Measurements from ENCODE around the gene NLGN1. TPM values are rescaled to one million over a fixed set of nuclear protein-coding genes. Genes with fewer than 3 reads are reported as not detected.

The NLGN1 gene
- total and polyA plus RNA-seq, 9 of the 15 experiments (the other 6 are each of a cell fraction or from before 2014, with no cell fraction given), result under 0.01 to 0.01 TPM; not detected in 7

DNA sequence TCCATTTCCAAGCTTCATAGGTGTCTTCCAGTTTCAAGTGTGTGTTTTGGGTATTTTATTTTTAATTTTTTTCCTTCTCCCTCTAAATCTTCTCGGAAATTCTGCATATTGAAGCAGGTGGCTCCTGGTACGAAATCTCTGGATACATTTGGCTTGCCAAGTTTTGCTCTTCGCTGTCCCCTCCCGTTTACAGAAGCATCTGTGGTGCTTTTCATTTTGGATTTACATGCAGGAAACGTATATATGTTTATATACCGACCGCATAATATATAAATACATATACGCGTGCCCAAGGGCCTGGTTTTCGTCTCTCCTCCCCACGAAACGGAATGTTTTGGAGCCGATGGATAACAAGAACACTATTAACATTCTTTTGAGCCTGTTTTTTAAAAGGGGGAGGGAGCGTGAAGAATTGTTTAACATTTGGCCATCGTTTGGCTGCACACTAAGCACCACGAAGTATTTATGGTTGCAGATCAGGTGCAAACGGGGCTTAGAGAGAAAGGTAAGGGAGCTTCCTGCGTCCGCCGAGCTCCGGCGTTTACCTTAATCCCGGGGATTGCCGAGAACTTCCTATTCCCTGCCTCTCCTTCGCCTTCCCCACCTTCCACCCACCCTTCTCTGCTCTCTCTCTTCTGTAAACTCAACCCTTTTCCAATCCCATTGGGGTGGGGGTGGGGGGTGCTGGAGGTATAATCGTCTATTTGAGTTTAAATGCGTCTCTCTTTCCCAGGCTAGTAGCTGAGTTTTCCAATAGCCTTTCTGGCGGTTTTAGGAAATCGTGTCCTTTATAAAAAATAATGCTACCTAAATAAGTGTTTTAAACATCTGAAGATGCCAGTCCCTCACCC lies 1.1 kb upstream of the NLGN1 start (continued):
- TF ChIP-seq, protein P1, sequence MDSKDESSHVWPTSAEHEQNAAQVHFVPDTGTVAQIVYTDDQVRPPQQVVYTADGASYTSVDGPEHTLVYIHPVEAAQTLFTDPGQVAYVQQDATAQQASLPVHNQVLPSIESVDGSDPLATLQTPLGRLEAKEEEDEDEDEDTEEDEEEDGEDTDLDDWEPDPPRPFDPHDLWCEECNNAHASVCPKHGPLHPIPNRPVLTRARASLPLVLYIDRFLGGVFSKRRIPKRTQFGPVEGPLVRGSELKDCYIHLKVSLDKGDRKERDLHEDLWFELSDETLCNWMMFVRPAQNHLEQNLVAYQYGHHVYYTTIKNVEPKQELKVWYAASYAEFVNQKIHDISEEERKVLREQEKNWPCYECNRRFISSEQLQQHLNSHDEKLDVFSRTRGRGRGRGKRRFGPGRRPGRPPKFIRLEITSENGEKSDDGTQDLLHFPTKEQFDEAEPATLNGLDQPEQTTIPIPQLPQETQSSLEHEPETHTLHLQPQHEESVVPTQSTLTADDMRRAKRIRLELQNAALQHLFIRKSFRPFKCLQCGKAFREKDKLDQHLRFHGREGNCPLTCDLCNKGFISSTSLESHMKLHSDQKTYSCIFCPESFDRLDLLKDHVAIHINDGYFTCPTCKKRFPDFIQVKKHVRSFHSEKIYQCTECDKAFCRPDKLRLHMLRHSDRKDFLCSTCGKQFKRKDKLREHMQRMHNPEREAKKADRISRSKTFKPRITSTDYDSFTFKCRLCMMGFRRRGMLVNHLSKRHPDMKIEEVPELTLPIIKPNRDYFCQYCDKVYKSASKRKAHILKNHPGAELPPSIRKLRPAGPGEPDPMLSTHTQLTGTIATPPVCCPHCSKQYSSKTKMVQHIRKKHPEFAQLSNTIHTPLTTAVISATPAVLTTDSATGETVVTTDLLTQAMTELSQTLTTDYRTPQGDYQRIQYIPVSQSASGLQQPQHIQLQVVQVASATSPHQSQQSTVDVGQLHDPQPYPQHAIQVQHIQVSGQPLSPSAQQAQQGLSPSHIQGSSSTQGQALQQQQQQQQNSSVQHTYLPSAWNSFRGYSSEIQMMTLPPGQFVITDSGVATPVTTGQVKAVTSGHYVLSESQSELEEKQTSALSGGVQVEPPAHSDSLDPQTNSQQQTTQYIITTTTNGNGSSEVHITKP (IDR thresholded peaks at IDR 0.05; ENCODE audit: partially characterized antibody), result no peak

DNA sequence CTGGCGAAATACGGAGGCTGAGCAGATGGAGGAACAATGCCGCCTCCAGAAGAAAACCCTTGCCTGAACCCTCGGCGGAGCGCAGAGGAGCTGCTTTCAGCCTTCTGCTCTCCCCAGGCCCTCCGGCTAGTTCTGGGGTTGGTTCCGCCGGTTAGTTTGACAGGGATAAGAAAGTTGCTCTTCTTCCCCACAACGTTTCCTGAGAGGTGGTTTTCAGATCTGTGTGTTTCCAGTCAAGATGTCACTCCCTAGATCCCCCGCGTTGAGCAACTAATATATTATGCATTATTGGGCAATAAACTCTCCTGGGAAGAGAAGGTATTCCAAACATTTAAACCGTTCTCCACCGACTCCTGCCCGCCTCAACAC lies 551 bp downstream of the NLGN1 start:
- Histone ChIP-seq H3K9me1 (ENCODE audit: control insufficient read depth, insufficient read depth, low read length) (no peaks in the 10 kb centered on the region), H3K79me2 (ENCODE audit: control insufficient read depth, insufficient read depth, low read length) (no peaks in the 10 kb centered on the region), H3K4me2 (ENCODE audit: insufficient read depth, low read length) (no peak overlapping the region), H3K9ac (ENCODE audit: insufficient read depth in 1 of 2, low read depth in 2 of 2, low read length in 2 of 2) (no peak overlapping the region), H3K9me3 (replicated peaks; ENCODE audit: control insufficient read depth, insufficient read depth, low read depth, low read length) (no peaks in the 10 kb centered on the region), H3K27me3 (ENCODE audit: control insufficient read depth in 2 of 2, insufficient read depth in 2 of 2, low read length in 2 of 2) (no peaks in the 10 kb centered on the region), H3K27ac (ENCODE audit: extremely low read depth, low read depth, low read length) (no peak overlapping the region), H4K20me1 (replicated peaks; ENCODE audit: control insufficient read depth, insufficient read depth, low read length) (no peaks in the 10 kb centered on the region), H3K36me3 (ENCODE audit: control insufficient read depth, insufficient read depth, low read length) (no peaks in the 10 kb centered on the region), H2AFZ (ENCODE audit: low read depth, low read length) (no peak overlapping the region), H3K4me1 (replicated peaks in 1 of 2; ENCODE audit: control insufficient read depth in 2 of 2, insufficient read depth in 2 of 2, low read length in 2 of 2) (peaks cover 0 to 8% of the 10 kb centered on the region in 2 experiments; a peak in 2 of 5 replicates), H3K4me3 (no peak overlapping the region)
- POLR2A ChIA-PET, result no interaction called here
- FAIRE-seq, result no peak
- 17% methylated on average over 15 of the region's 15 CpGs for WGBS (ENCODE audit: insufficient coverage, low coverage, missing lambda C conversion rate)
- in situ Hi-C loops (cut with MboI), result no loop called here
- no peak for DNase-seq (ENCODE audit: extremely low read depth in 1 of 4, low spot score in 3 of 4)
- no peak for TF ChIP-seq BRD4 (IDR thresholded peaks at IDR 0.05)
- TF ChIP-seq, protein P2, sequence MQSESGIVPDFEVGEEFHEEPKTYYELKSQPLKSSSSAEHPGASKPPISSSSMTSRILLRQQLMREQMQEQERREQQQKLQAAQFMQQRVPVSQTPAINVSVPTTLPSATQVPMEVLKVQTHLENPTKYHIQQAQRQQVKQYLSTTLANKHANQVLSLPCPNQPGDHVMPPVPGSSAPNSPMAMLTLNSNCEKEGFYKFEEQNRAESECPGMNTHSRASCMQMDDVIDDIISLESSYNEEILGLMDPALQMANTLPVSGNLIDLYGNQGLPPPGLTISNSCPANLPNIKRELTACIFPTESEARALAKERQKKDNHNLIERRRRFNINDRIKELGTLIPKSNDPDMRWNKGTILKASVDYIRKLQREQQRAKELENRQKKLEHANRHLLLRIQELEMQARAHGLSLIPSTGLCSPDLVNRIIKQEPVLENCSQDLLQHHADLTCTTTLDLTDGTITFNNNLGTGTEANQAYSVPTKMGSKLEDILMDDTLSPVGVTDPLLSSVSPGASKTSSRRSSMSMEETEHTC (IDR thresholded peaks at IDR 0.05), result no peak
- TF ChIP-seq MXI1 (IDR thresholded peaks at IDR 0.05; ENCODE audit: low read depth, low read length), result no peak
- no peak for TF ChIP-seq TAF9B (IDR thresholded peaks at IDR 0.05; ENCODE audit: partially characterized antibody)
- no peak for TF ChIP-seq NR2F6 (CRISPR knock-in tag; IDR thresholded peaks at IDR 0.05)
- no peak for TF ChIP-seq ZNF561 (CRISPR knock-in tag; conservative IDR thresholded peaks at IDR 0.05)
- TF ChIP-seq GATAD2A (IDR thresholded peaks at IDR 0.05), result no peak
- no TSS peak for BruUV-seq (replicated peaks)
- CTCF ChIA-PET (ENCODE audit: low intra/inter-chr PET ratio), result no interaction called here
- ATAC-seq, result no peak
- intact Hi-C loops (cut with micrococcal nuclease), result no loop called here
